ENCODE data around the gene MFSD1. TPM values are rescaled to one million over a fixed set of nuclear protein-coding genes. Genes with fewer than 3 reads are reported as not detected.

MFSD1 gene
- total and polyA plus RNA-seq, 2 experiments from 2014 or later, result 4.3 to 28.4 TPM

- ATAC-seq, result no peak
- peaks cover 3% of the 10 kb centered on the region for H3K27me3 Mint-ChIP-seq (ENCODE audit: insufficient read depth, low read depth, poor library complexity)
Observed at GRCh38 chr3:158859362-158859761, 57.5 kb downstream of the MFSD1 start.

More at GRCh38 chr3:158859362-158859761, 57.5 kb downstream of the MFSD1 start:
- H4K20me1 ChIP-seq (replicated peaks; ENCODE audit: insufficient read depth), result no peaks in the 10 kb centered on the region
- H3K4me3 ChIP-seq, result no peak overlapping the region
- H3K9me3 Mint-ChIP-seq, result no peaks in the 10 kb centered on the region
- DNase-seq (ENCODE audit: low spot score), result no peak
- no peak overlapping the region for H3K4me3 Mint-ChIP-seq
- H3K27ac Mint-ChIP-seq, result no peak overlapping the region
- H3K4me1 ChIP-seq (ENCODE audit: insufficient read depth), result no peaks in the 10 kb centered on the region
- H2AFZ ChIP-seq, result no peak overlapping the region
- no peaks in the 10 kb centered on the region; the same call in 2 of the 3 replicates for H3K4me1 Mint-ChIP-seq
- no peaks in the 10 kb centered on the region for H3K36me3 ChIP-seq (ENCODE audit: insufficient read depth)
- no peaks in the 10 kb centered on the region for H3F3A ChIP-seq (replicated peaks; ENCODE audit: low read depth)
- no peaks in the 10 kb centered on the region for H3K79me2 ChIP-seq (replicated peaks; ENCODE audit: insufficient read depth)
- TF ChIP-seq ZNF462 (CRISPR knock-in tag; IDR thresholded peaks at IDR 0.05) (no peak), CREB1 (CRISPR knock-in tag; IDR thresholded peaks at IDR 0.05; ENCODE audit: low read depth) (no peak), ETS1 (IDR thresholded peaks at IDR 0.05) (no peak), EZH2 (IDR thresholded peaks at IDR 0.05; ENCODE audit: low read depth, unreplicated experiment) (no peak), JUNB (IDR thresholded peaks at IDR 0.05; ENCODE audit: unreplicated experiment) (no peak), CTCF (conservative IDR thresholded peaks at IDR 0.05; ENCODE audit: low read depth in 2 of 2) (no peak), POLR2AphosphoS5 (IDR thresholded peaks at IDR 0.05; ENCODE audit: low read depth) (no peak), EZH2phosphoT487 (IDR thresholded peaks at IDR 0.05; ENCODE audit: unreplicated experiment) (no peak), ZNF114 (CRISPR knock-in tag; IDR thresholded peaks at IDR 0.05) (no peak), NANOG (IDR thresholded peaks at IDR 0.05; ENCODE audit: borderline replicate concordance) (no peak), STAT1 (IDR thresholded peaks at IDR 0.05; ENCODE audit: unreplicated experiment) (no peak), REST (IDR thresholded peaks at IDR 0.05; ENCODE audit: unreplicated experiment) (no peak), ZNF331 (CRISPR knock-in tag; IDR thresholded peaks at IDR 0.05; ENCODE audit: low read depth) (no peak)
- H3K27ac ChIP-seq (ENCODE audit: low read depth), result no peak overlapping the region
- H3K27me3 ChIP-seq (ENCODE audit: insufficient read depth), result no peaks in the 10 kb centered on the region
- no peaks in the 10 kb centered on the region for H3K36me3 Mint-ChIP-seq (ENCODE audit: low read depth)
- H3K4me2 ChIP-seq, result no peak overlapping the region
- no peaks in the 10 kb centered on the region for H3K9me2 ChIP-seq (ENCODE audit: insufficient read depth)

Data from GM23338 (cell line).